H9 (cell line): Measurements from ENCODE around the gene GALT. TPM values are rescaled to one million over a fixed set of nuclear protein-coding genes. Genes with fewer than 3 reads are reported as not detected.

Experiments used
- DNase-seq: peaks from one replicate; pipeline ENCODE4 v3.0.0-alpha.2; 2017
- H2AFZ ChIP-seq: one replicate; pipeline ENCODE4 v1.6.1; 2013; ENCODE audit warnings: mild to moderate bottlenecking, low read length, control low read depth, moderate library complexity
- H2AK5ac ChIP-seq: 2 replicates; pipeline ENCODE4 v1.6.1; 2013; ENCODE audit warnings: low read length, control low read depth, mixed read lengths; ENCODE audit not compliant: insufficient read length
- H2BK120ac ChIP-seq: one replicate; pipeline ENCODE4 v1.6.1; 2013; ENCODE audit warnings: low read depth, mild to moderate bottlenecking, low read length, control low read depth, inconsistent platforms; ENCODE audit not compliant: poor library complexity, severe bottlenecking
- H2BK12ac ChIP-seq: 2 replicates; pipeline ENCODE4 v1.6.1; 2013; ENCODE audit warnings: low read length, control low read depth, mixed read lengths, low read depth; ENCODE audit not compliant: insufficient read length
- H2BK15ac ChIP-seq: 2 replicates; pipeline ENCODE4 v1.6.1; 2013; ENCODE audit warnings: low read depth, low read length, control low read depth
- H2BK20ac ChIP-seq: one replicate; pipeline ENCODE4 v1.6.1; 2013; ENCODE audit warnings: low read depth, mild to moderate bottlenecking, low read length, control low read depth, inconsistent platforms; ENCODE audit not compliant: poor library complexity, severe bottlenecking
- H2BK5ac ChIP-seq: 2 replicates; pipeline ENCODE4 v1.6.1; 2013; ENCODE audit warnings: low read length, control low read depth, mixed read lengths; ENCODE audit not compliant: insufficient read length
- H3K14ac ChIP-seq: 2 replicates; pipeline ENCODE4 v1.6.1; 2013; ENCODE audit warnings: low read length, control low read depth; ENCODE audit not compliant: insufficient read depth
- H3K18ac ChIP-seq: 2 replicates; pipeline ENCODE4 v1.6.1; 2013; ENCODE audit warnings: low read depth, mild to moderate bottlenecking, mixed read lengths, low read length, control low read depth; ENCODE audit not compliant: insufficient read length
- H3K23ac ChIP-seq: 2 replicates; pipeline ENCODE4 v1.6.1; 2013; ENCODE audit warnings: low read length, control low read depth, mixed read lengths, low read depth; ENCODE audit not compliant: insufficient read length
- H3K23me2 ChIP-seq: 2 replicates; pipeline ENCODE4 v1.6.1; 2013; ENCODE audit warnings: low read depth, mild to moderate bottlenecking, mixed read lengths, low read length, control low read depth; ENCODE audit not compliant: insufficient read length, poor library complexity, severe bottlenecking
- H3K27ac ChIP-seq: 2 replicates; pipeline ENCODE4 v1.5.1; 2013; ENCODE audit warnings: low read length, control low read depth, mixed read lengths, low read depth; ENCODE audit not compliant: insufficient read length
- H3K27me3 ChIP-seq: 2 replicates; pipeline ENCODE4 v1.6.1; 2013; ENCODE audit warnings: low read length, control low read depth, inconsistent platforms; ENCODE audit not compliant: insufficient read depth
- H3K4ac ChIP-seq: 2 replicates; pipeline ENCODE4 v1.6.1; 2013; ENCODE audit warnings: low read depth, mild to moderate bottlenecking, control low read depth, inconsistent platforms, low read length, moderate library complexity
- H3K4me1 ChIP-seq: 2 replicates; pipeline ENCODE4 v1.6.1; 2013; ENCODE audit warnings: low read length, control low read depth, inconsistent platforms; ENCODE audit not compliant: insufficient read depth
- H3K4me2 ChIP-seq: 2 replicates; pipeline ENCODE4 v1.6.1; 2013; ENCODE audit warnings: low read length, control low read depth, mixed read lengths; ENCODE audit not compliant: insufficient read length, insufficient read depth
- H3K56ac ChIP-seq: 2 replicates; pipeline ENCODE4 v1.6.1; 2013; ENCODE audit warnings: low read depth, mild to moderate bottlenecking, mixed read lengths, low read length, control low read depth; ENCODE audit not compliant: insufficient read length
- H3K79me1 ChIP-seq: 2 replicates; pipeline ENCODE4 v1.6.1; 2013; ENCODE audit warnings: low read depth, mild to moderate bottlenecking, moderate library complexity, low read length, control low read depth, inconsistent platforms; ENCODE audit not compliant: insufficient read depth, poor library complexity, severe bottlenecking
- H3K79me2 ChIP-seq: 2 replicates; pipeline ENCODE4 v1.6.1; 2013; ENCODE audit warnings: low read length, control low read depth, inconsistent platforms; ENCODE audit not compliant: insufficient read depth
- H3K9ac ChIP-seq: 2 replicates; pipeline ENCODE4 v1.6.1; 2013; ENCODE audit warnings: low read length, control low read depth, mixed read lengths; ENCODE audit not compliant: insufficient read length; ENCODE audit errors: extremely low read depth
- H3K9me3 ChIP-seq: one replicate; pipeline ENCODE4 v1.6.1; 2013; ENCODE audit warnings: low read depth, low read length, inconsistent platforms; ENCODE audit not compliant: control insufficient read depth
- H3T11ph ChIP-seq: one replicate; pipeline ENCODE4 v1.6.1; 2013; ENCODE audit warnings: mild to moderate bottlenecking, low read length, control low read depth, inconsistent platforms
- H4K20me1 ChIP-seq: one replicate; pipeline ENCODE4 v1.6.1; 2013; ENCODE audit not compliant: control insufficient read depth, insufficient read length, insufficient read depth
- H4K5ac ChIP-seq: 2 replicates; pipeline ENCODE4 v1.6.1; 2013; ENCODE audit warnings: low read depth, mild to moderate bottlenecking, mixed read lengths, low read length, control low read depth; ENCODE audit not compliant: insufficient read length
- H4K8ac ChIP-seq: replicated peaks from 2 replicates; pipeline ENCODE4 v1.6.1; 2013; ENCODE audit warnings: low read length, control low read depth, mixed read lengths, low read depth; ENCODE audit not compliant: insufficient read length
- H4K91ac ChIP-seq: 2 replicates; pipeline ENCODE4 v1.6.1; 2013; ENCODE audit warnings: low read depth, mild to moderate bottlenecking, moderate library complexity, mixed read lengths, low read length, control low read depth; ENCODE audit not compliant: insufficient read length
- H3K27ac Mint-ChIP-seq, 3 experiments: 2 replicates in 2 of 3; 3 replicates in 1 of 3; pipeline ENCODE4 v1.8.0; 2020 to 2021; ENCODE audit warnings: mixed read lengths in 3 of 3, mild to moderate bottlenecking in 1 of 3, moderate library complexity in 1 of 3
- H3K27me3 Mint-ChIP-seq: 2 replicates; pipeline ENCODE4 v1.8.0; 2021; ENCODE audit warnings: low read depth, mild to moderate bottlenecking, moderate library complexity, mixed read lengths
- H3K36me3 Mint-ChIP-seq, 3 experiments: 2 replicates in 2 of 3; 3 replicates in 1 of 3; pipeline ENCODE4 v1.8.0; 2020 to 2021; ENCODE audit warnings: low read depth in 3 of 3, mixed read lengths in 3 of 3; ENCODE audit not compliant: insufficient read depth in 1 of 3
- H3K4me1 Mint-ChIP-seq, 2 experiments: 2 replicates each; pipeline ENCODE4 v1.8.0; 2020; ENCODE audit warnings: mixed read lengths in 2 of 2
- H3K4me3 Mint-ChIP-seq, 2 experiments: 2 replicates in 1 of 2; 3 replicates in 1 of 2; pipeline ENCODE4 v1.8.0; 2020 to 2021; ENCODE audit warnings: mild to moderate bottlenecking in 2 of 2, mixed read lengths in 2 of 2, moderate library complexity in 1 of 2
- H3K9me3 Mint-ChIP-seq, 2 experiments: 2 replicates in 1 of 2; 3 replicates in 1 of 2; pipeline ENCODE4 v1.8.0; 2020; ENCODE audit warnings: mild to moderate bottlenecking in 2 of 2, mixed read lengths in 2 of 2, moderate library complexity in 1 of 2
- WGBS: extraction: QIAGEN DNeasy Blood & Tissue Kit; methylation state at CpG from one replicate; pipeline ENCODE4 v1.1.7; 2013; ENCODE audit warnings: missing lambda C conversion rate, low lambda C conversion rate, mixed read lengths; ENCODE audit not compliant: insufficient read length; ENCODE audit errors: extremely low coverage; 5-methylcytosine and 5-hydroxymethylcytosine counted together
- total RNA-seq: library from RNA; stranded (reverse); gene quantifications from 2 replicates; pipeline ENCODE4 v1.2.1, GENCODE V29; 2021
- TF ChIP-seq, protein P1 (sequence below): fragments of 200-600 bp; sonication (generic); conservative IDR thresholded peaks from 3 replicates; pipeline ENCODE4 v1.8.0; 2021; ENCODE audit warnings: antibody characterized with exemption, mild to moderate bottlenecking

Gene GALT
- total RNA-seq, 1 experiment from 2014 or later, result 41.5 TPM

DNA sequence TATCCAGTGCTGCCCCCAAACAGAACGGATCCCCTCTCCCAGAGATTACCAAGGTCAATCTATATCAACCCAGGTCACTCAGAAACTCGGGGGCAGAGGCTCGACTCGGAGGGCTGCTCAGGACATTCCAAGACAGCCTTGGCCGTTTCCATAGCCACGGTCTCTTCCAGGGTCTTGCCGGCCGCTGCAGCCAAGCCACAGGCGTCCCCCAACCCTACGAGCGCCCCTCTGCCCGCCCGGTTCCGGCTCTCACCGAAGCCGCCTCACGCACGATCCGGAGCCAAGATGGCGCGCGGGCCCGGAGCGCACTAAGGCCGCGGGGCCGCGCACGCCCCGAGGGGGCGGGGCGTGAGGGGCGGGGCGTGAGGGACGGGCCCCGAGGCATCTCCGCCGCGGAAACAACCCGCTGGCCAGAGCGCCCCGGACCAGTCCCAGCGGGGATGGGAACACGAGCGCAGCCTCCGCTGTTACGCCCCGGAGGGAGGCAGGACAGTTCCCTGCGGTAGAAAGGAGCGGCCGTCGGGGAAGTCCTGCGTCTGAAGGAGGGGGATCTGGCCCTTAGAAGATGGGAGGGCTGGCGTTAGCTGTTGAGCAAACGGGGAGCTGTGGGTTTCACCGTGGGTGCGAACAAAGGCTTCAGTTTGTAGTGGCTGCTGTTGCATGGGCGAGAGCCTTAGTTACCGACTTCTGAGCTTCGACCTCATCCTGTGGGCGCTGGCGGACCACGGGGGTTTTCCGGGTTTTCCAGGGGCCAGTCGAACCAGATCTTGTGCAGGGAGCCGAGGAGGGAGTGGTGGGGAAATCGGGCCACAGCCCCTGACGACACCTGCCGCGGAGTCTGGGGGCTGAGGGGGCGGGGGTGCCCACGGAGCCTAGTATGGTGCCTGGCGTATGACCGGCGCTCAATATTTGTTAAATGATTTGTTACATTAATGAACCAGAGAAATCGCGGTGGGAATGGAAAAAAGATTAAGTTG lies 34.4 kb upstream of the GALT start, which contains the start of gene RPP25L:
Gene RPP25L (minus strand): TSS at position 287 of the 977 bp plus-strand sequence. CDS start 801 bp downstream, outside the sequence.
- Histone ChIP-seq H3K4ac (no peak within 1 kb of the TSS), H3T11ph (no peak within 1 kb of the TSS), H3K23me2 (peaks cover 14% of the 10 kb centered on the region), H3K4me2 (peak within 1 kb of the TSS; percentile 86), H2BK12ac (no peak within 1 kb of the TSS), H2BK15ac (no peak within 1 kb of the TSS), H3K56ac (no peak within 1 kb of the TSS), H2AK5ac (no peak within 1 kb of the TSS), H2BK20ac (no peak within 1 kb of the TSS), H2BK120ac (no peak within 1 kb of the TSS), H2AFZ (peak within 1 kb of the TSS; percentile 43), H3K23ac (no peak within 1 kb of the TSS), H3K18ac (peak within 1 kb of the TSS; percentile 65), H3K27me3 (no peaks in the 10 kb centered on the region), H3K4me1 (no peaks in the 10 kb centered on the region; the same call in 1 of the 2 replicates), H4K20me1 (no peaks in the 10 kb centered on the region), H3K79me1 (no peaks in the 10 kb centered on the region), H3K79me2 (no peaks in the 10 kb centered on the region), H2BK5ac (no peak within 1 kb of the TSS), H3K9ac (peak within 1 kb of the TSS; percentile 61), H3K14ac (peak within 1 kb of the TSS; percentile 92; the same call in 1 of the 2 replicates), H4K91ac (no peak within 1 kb of the TSS), H4K5ac (no peak within 1 kb of the TSS), H3K9me3 (no peaks in the 10 kb centered on the region), H4K8ac (no peak within 1 kb of the TSS), H3K27ac (no peak within 1 kb of the TSS)
- H3K36me3 Mint-ChIP-seq, result 0 out of 7 replicates have a peak, but pooled peaks cover 0 to 1% (median 0%) of the 10 kb centered on the region in 3 experiments
- H3K27me3 Mint-ChIP-seq, result peaks cover 2% of the 10 kb centered on the region; the same call in 1 of the 2 replicates
- peak within 1 kb of the TSS in 2 of 3 experiments; percentile 92 to 96; a peak in 5 of 7 replicates for H3K27ac Mint-ChIP-seq
- no CpG with 5 or more reads among the region's 77 CpGs for WGBS
- DNase-seq, result peak; percentile 81
- H3K9me3 Mint-ChIP-seq, result no peaks in the 10 kb centered on the region
- TF ChIP-seq, protein P1, sequence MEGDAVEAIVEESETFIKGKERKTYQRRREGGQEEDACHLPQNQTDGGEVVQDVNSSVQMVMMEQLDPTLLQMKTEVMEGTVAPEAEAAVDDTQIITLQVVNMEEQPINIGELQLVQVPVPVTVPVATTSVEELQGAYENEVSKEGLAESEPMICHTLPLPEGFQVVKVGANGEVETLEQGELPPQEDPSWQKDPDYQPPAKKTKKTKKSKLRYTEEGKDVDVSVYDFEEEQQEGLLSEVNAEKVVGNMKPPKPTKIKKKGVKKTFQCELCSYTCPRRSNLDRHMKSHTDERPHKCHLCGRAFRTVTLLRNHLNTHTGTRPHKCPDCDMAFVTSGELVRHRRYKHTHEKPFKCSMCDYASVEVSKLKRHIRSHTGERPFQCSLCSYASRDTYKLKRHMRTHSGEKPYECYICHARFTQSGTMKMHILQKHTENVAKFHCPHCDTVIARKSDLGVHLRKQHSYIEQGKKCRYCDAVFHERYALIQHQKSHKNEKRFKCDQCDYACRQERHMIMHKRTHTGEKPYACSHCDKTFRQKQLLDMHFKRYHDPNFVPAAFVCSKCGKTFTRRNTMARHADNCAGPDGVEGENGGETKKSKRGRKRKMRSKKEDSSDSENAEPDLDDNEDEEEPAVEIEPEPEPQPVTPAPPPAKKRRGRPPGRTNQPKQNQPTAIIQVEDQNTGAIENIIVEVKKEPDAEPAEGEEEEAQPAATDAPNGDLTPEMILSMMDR, result no peak
- peaks cover 7 to 20% of the 10 kb centered on the region in 2 experiments for H3K4me1 Mint-ChIP-seq
- H3K4me3 Mint-ChIP-seq, result peak within 1 kb of the TSS; percentile 88 to 95
